Measurements from ENCODE around the gene KRTAP1-3. TPM values are rescaled to one million over a fixed set of nuclear protein-coding genes. Genes with fewer than 3 reads are reported as not detected.
"Not testable (repeated sequence)": the region's sequence is repeated elsewhere in the genome, so short reads cannot be mapped to it uniquely, and the experiment has no call there.

Gene KRTAP1-3
- total RNA-seq, 2 experiments from 2014 or later, result not detected

DNA sequence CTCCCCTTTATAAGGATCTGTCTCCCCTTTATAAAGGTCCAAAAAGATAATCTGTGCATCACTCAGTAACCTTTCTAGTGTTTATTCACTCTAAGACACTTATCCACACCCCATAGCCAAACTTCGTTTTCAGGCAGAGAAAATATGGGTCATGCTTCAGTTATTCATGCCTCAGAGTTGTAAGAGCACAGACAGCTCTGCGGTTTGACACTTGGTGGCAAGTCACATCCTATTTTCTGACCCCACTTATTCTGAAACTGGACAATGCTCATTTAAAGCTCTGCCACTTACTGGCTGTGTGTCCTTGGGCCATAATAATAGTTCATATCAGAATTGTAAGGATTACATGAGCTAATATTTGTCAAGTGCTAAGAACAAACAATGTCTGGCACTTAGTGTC is 14.4 kb upstream of the KRTAP1-3 start:
- no peak overlapping the region for H3K27ac Mint-ChIP-seq
- DNase-seq (no peak), ATAC-seq (no peak)
- CTCF ChIA-PET, result no interaction called here
- no peak overlapping the region for H3K4me3 Mint-ChIP-seq
- no peaks in the 10 kb centered on the region for H3K36me3 Mint-ChIP-seq (ENCODE audit: low read depth)
- intact Hi-C loops (cut with DNase I, micrococcal nuclease), result no loop called here
- peaks cover 21% of the 10 kb centered on the region for H3K27me3 Mint-ChIP-seq
- no peaks in the 10 kb centered on the region for H3K4me1 Mint-ChIP-seq
- H3K9me3 Mint-ChIP-seq (ENCODE audit: low read depth), result no peaks in the 10 kb centered on the region
- POLR2A ChIA-PET, result no interaction called here

DNA sequence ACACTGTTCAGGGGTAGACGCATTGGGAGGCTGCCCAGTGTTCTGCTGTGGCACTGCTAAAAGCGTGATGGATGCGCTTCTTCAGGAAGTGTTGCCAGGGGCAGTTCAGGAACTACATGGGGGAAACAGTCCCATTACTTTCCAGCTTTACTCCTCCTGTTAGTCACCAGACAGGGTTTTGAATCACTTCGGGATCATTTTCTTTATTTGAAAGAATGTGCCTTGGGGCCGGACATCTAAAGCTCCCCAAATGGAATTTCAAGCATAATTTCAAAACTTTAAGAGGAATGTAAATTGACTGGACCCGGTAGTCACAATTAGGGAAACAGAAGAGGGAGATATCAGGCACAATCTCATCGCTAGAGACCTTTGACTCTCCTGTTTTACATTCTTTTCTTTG is 13.8 kb upstream of the KRTAP1-3 start:
- Mint-ChIP-seq H3K27me3 (peaks cover 21% of the 10 kb centered on the region), H3K4me3 (no peak overlapping the region), H3K4me1 (no peaks in the 10 kb centered on the region), H3K27ac (no peak overlapping the region), H3K9me3 (ENCODE audit: low read depth) (peaks cover 4% of the 10 kb centered on the region), H3K36me3 (ENCODE audit: low read depth) (no peaks in the 10 kb centered on the region)
- ChIA-PET POLR2A (no interaction called here), CTCF (no interaction called here)
- ATAC-seq, result no peak
- intact Hi-C loops (cut with DNase I, micrococcal nuclease), result no loop called here
- DNase-seq, result no peak

DNA sequence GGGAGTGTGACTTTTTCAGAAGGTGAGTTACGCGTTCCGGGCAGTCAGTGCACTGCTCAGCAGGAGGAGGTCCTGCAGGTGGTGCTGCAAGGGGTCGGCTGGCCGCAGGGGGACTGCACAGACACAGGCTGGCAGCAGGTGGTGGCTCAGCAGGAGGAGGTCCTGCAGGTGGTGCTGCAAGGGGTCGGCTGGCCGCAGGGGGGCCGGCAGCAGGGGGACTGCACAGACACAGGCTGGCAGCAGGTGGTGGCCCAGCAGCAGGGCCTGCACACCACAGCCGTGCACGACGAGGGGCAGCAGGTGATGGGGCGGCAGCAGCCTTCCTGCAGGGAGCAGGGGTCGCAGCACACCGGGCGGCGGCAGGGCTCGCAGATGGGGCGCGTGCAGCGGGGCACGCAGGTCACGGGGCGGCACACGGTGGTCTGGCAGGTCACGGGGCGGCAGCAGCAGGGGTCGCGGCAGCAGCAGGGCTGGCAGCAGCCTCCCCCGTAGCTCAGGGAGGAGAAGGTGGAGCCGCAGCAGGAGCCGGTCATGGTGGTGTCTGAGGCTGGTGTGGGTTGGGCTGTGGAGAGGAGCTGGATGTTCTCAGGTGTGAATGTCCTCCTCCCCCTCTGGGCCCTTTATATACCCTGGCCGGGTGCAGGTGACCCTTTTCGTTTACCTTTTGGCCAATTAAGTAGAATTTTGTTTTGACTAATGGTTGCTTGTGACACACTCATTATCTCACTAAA is 12.2 kb upstream of the KRTAP1-3 start, which contains the start of gene KRTAP2-1:
KRTAP2-1 (minus strand) TSS at position 582 of the 731 bp plus-strand sequence; CDS start at position 533, 49 bp downstream.
- H3K27ac Mint-ChIP-seq, result not testable (repeated sequence)

DNA sequence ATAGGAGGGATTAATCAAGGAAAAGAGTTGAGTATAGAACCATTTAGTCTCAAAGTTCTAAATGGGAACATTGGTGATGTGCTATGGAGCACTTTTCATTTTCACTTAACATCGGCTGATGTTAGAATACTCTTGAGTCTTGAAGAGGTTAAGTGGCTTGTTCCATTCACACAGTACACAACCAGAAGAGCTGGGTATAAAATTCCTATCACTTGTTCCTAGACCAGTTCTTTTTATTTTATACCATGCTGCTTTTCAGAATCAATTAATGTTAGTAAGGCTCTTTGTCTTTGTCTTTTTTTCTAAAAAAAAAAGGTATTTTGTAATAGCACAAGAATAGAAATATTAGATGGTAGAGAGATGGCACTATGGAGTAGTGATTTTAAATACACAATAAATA is 8.3 kb upstream of the KRTAP1-3 start:
- ChIA-PET CTCF (no interaction called here), POLR2A (no interaction called here)
- Mint-ChIP-seq H3K4me1 (no peaks in the 10 kb centered on the region), H3K27me3 (peaks cover 12% of the 10 kb centered on the region), H3K9me3 (ENCODE audit: low read depth) (peaks cover 5% of the 10 kb centered on the region), H3K36me3 (ENCODE audit: low read depth) (no peaks in the 10 kb centered on the region), H3K27ac (no peak overlapping the region), H3K4me3 (no peak overlapping the region)
- DNase-seq (no peak), ATAC-seq (no peak)
- intact Hi-C loops (cut with DNase I, micrococcal nuclease), result no loop called here

More for the DNA sequence above, 12.2 kb upstream of the KRTAP1-3 start, which contains the start of gene KRTAP2-1:
- peaks cover 21% of the 10 kb centered on the region for H3K27me3 Mint-ChIP-seq
- H3K36me3 Mint-ChIP-seq (ENCODE audit: low read depth); intact Hi-C loops (cut with DNase I, micrococcal nuclease); H3K4me3 Mint-ChIP-seq; CTCF ChIA-PET; POLR2A ChIA-PET; ATAC-seq; H3K4me1 Mint-ChIP-seq; DNase-seq; H3K9me3 Mint-ChIP-seq (ENCODE audit: low read depth): not testable (repeated sequence)

DNA sequence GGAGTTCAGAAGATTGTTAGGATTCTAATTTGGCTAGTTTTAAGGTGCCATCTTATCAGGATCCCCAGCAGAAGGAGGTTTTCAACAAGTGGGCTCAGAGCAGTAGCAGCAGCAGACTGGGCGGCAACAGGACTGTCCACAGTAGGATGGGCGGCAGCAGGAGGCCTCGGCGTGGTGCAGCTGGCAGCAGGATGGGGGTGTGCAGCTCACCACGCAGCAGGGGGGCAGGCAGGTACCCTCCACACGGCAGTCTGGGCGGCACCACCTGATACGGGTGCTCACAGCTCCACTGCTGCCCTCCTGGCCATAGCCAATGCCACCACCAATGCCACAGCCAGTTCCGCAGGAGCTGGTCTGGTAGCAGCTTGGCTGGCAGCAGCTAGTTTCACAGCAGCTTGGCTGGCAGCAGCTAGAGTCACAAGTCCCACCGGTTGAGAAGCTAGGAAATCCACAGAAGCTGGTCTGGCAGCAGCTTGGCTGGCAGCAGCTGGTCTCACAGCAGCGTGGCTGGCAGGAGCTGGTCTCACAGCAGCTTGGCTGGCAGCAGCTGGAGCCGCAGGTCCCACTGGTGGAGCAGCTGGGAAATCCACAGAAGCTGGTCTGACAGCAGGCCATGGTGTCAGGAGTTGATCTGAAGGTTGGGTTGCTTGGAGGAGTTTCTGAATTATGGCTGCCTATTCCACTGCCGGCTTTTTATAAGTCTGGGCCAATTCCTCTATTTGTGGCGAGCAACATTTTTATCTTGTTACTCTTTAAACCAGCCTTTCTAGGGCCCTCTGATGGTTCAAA is 6.3 kb upstream of the KRTAP1-3 start, which contains the start of gene KRTAP1-1:
KRTAP1-1 (minus strand) TSS at position 668 of the 789 bp plus-strand sequence; CDS start at position 615, 53 bp downstream.
- CTCF ChIA-PET, result interaction anchor here (0.5 kb wide), 1 partner anchor 28 kb away, joined by 3 read pairs; no protein-coding TSS in a partner anchor
- H3K36me3 Mint-ChIP-seq (ENCODE audit: low read depth); H3K27me3 Mint-ChIP-seq; intact Hi-C loops (cut with DNase I, micrococcal nuclease); H3K4me1 Mint-ChIP-seq; H3K4me3 Mint-ChIP-seq; H3K9me3 Mint-ChIP-seq (ENCODE audit: low read depth); ATAC-seq; DNase-seq; H3K27ac Mint-ChIP-seq; POLR2A ChIA-PET: not testable (repeated sequence)

DNA sequence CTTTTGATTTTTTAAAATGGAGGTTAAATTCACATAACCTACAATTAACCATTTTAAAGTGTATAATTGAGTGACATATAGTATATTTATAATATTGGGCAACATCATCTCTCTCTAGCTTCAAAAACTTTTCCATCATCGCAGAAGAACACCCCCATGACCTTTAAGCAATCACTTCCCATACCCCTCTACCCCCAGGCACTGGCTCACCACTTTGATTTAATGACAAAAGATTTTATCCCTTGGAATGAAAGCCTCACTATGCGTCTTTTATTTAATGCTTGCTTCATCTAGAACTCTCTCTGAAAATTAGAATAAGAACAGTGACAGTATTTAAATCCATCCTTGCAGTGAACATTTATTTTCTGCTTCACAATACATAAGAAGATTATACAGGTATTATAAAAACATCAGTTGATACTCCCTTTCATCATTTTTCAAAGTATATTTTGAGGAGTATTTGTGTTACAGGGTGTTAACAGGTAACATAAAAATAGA is 3.2 kb upstream of the KRTAP1-3 start:
- no peaks in the 10 kb centered on the region for H3K36me3 Mint-ChIP-seq (ENCODE audit: low read depth)
- no peaks in the 10 kb centered on the region for H3K4me1 Mint-ChIP-seq
- no peaks in the 10 kb centered on the region for H3K9me3 Mint-ChIP-seq (ENCODE audit: low read depth)
- no peak overlapping the region for H3K27ac Mint-ChIP-seq
- H3K27me3 Mint-ChIP-seq, result peaks cover 3% of the 10 kb centered on the region
- DNase-seq (no peak), ATAC-seq (no peak)
- intact Hi-C loops (cut with DNase I, micrococcal nuclease), result no loop called here
- H3K4me3 Mint-ChIP-seq, result no peak overlapping the region
- CTCF ChIA-PET, result interaction anchor here (1.1 kb wide), 1 partner anchor 36 kb away, joined by 3 read pairs; no protein-coding TSS in a partner anchor
- POLR2A ChIA-PET, result no interaction called here

DNA sequence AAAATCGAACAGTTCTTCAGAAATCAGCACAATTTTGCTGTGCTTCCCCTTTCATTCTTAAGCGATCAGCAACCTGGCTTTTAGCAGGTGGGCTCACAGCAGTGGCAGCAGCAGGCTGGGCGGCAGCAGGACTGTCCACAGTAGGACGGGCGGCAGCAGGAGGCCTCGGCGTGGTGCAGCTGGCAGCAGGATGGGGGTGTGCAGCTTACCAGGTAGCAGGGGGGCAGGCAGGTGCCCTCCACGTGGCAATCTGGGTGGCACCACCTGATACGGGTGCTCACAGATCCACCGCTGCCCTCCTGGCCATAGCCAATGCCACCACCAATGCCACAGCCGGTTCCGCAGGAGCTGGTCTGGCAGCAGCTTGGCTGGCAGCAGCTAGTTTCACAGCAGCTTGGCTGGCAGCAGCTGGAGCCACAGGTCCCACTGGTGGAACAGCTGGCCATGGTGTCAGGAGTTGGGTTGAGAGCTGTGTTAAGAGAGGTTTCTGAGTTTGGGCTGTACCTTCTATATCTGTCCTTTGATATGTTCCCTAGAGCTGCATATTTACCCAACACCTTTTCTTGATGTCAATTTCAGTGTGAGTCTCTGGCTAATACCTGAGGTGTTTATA is 4.9 kb downstream of the KRTAP1-3 start, which contains the start of gene KRTAP1-4:
KRTAP1-4 (minus strand) TSS at position 563 of the 613 bp plus-strand sequence; CDS start at position 446, 117 bp downstream.
- intact Hi-C loops (cut with DNase I, micrococcal nuclease), result no loop called here
- H3K27me3 Mint-ChIP-seq, result peaks cover 11% of the 10 kb centered on the region
- POLR2A ChIA-PET, result no interaction called here
- CTCF ChIA-PET, result interaction anchor here (0.7 to 2.4 kb wide), 4 partner anchors 11 to 145 kb away, joined by 4 to 7 read pairs (median 4); partner anchors contain the start of gene KRT20
- ATAC-seq, result no peak
- no peak within 1 kb of the TSS for H3K27ac Mint-ChIP-seq
- no peaks in the 10 kb centered on the region for H3K9me3 Mint-ChIP-seq (ENCODE audit: low read depth)
- H3K4me3 Mint-ChIP-seq, result no peak within 1 kb of the TSS
- no peak for DNase-seq
- no peaks in the 10 kb centered on the region for H3K36me3 Mint-ChIP-seq (ENCODE audit: low read depth)
- no peaks in the 10 kb centered on the region for H3K4me1 Mint-ChIP-seq

DNA sequence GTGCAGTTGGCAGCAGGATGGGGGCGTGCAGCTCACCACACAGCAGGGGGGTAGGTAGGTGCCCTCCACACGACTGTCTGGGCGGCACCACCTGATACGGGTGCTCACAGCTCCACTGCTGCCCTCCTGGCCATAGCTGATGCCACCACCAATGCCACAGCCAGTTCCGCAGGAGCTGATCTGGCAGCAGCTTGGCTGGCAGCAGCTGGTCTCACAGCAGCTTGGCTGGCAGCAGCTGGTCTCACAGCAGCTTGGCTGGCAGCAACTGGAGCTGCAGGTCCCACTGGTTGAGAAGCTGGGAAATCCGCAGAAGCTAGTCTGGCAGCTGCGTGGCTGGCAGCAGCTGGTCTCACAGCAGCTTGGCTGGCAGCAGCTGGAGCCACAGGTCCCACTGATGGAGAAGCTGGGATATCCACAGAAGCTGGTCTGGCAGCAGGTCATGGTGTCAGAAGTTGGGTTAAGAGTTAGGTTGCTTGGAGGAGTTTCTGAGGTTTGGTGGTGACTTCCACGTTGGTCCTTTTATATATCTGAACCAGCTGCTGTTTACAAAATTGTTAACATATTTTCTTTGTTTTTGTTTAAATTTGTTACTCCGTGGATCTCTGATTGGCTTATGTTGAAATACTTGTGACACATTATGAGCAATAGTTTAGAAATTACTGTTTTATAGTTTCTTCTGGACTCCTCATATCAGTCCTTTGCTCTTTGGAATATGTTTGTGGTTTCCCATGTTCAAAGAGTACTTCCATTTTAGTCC is 7.8 kb downstream of the KRTAP1-3 start, which contains the start of gene KRTAP1-5:
KRTAP1-5 (minus strand) TSS at position 494 of the 757 bp plus-strand sequence; CDS start at position 441, 53 bp downstream.
- no peaks in the 10 kb centered on the region for H3K36me3 Mint-ChIP-seq (ENCODE audit: low read depth)
- ChIA-PET CTCF (no interaction called here), POLR2A (no interaction called here)
- ATAC-seq (no peak), DNase-seq (no peak)
- H3K9me3 Mint-ChIP-seq (ENCODE audit: low read depth), result no peaks in the 10 kb centered on the region
- no peak within 1 kb of the TSS for H3K4me3 Mint-ChIP-seq
- intact Hi-C loops (cut with DNase I, micrococcal nuclease), result no loop called here
- no peak within 1 kb of the TSS for H3K27ac Mint-ChIP-seq
- H3K27me3 Mint-ChIP-seq, result peaks cover 9% of the 10 kb centered on the region
- no peaks in the 10 kb centered on the region for H3K4me1 Mint-ChIP-seq

DNA sequence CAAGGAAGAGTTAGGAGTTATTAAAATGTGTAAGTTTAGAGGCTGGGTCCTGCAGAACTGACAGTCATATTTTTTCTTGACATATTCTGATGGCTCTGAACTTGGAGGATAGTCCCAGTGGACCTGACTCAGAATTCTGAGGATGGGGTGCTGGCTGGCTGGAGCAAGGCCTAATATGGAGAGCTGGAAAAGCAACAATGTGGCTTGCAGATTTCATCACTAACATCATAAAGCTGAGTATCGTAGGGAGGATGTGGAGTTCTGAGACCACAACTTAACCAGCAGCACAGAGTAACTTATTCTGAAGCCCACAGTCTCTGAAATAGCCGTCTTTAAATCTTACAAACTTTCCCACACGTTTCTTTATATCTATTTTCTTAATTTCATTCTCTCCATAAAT is 10.0 kb downstream of the KRTAP1-3 start:
- Mint-ChIP-seq H3K9me3 (ENCODE audit: low read depth) (peaks cover 4% of the 10 kb centered on the region), H3K27me3 (peaks cover 7% of the 10 kb centered on the region), H3K4me1 (no peaks in the 10 kb centered on the region), H3K4me3 (no peak overlapping the region), H3K27ac (no peak overlapping the region), H3K36me3 (ENCODE audit: low read depth) (no peaks in the 10 kb centered on the region)
- ChIA-PET POLR2A (no interaction called here), CTCF (interaction anchor here (0.7 to 1.7 kb wide), 2 partner anchors 10 to 19 kb away, joined by 3 to 6 read pairs; no protein-coding TSS in a partner anchor)
- intact Hi-C loops (cut with DNase I, micrococcal nuclease), result no loop called here
- DNase-seq, result no peak
- no peak for ATAC-seq

DNA sequence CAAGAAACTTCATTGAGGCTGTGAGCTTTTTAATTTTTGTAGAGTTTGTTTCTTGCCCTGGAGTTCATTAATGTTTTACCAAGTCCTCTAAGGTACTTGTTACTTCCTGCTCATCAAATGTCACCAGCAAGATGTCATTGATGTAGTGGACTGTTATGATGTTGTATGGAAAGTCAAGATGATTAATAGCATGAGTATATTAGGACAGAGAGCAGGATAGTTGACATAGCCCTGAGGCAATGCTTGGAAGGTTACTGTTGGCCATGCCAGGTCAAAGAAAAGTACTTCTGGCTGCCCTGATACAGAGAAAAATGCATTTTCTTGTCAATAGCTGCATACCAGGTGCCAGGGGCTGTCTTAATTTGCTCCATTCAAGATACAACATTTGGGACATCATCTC is 14.3 kb downstream of the KRTAP1-3 start:
- peaks cover 4% of the 10 kb centered on the region for H3K27me3 Mint-ChIP-seq
- POLR2A ChIA-PET, result no interaction called here
- intact Hi-C loops (cut with DNase I, micrococcal nuclease), result no loop called here
- H3K27ac Mint-ChIP-seq, result no peak overlapping the region
- DNase-seq (no peak), ATAC-seq (no peak)
- H3K9me3 Mint-ChIP-seq (ENCODE audit: low read depth), result peaks cover 4% of the 10 kb centered on the region
- CTCF ChIA-PET, result interaction anchor here (0.8 to 1.3 kb wide), 3 partner anchors 9 to 136 kb away, joined by 3 read pairs; no protein-coding TSS in a partner anchor
- no peaks in the 10 kb centered on the region for H3K4me1 Mint-ChIP-seq
- no peak overlapping the region for H3K4me3 Mint-ChIP-seq
- H3K36me3 Mint-ChIP-seq (ENCODE audit: low read depth), result no peaks in the 10 kb centered on the region

DNA sequence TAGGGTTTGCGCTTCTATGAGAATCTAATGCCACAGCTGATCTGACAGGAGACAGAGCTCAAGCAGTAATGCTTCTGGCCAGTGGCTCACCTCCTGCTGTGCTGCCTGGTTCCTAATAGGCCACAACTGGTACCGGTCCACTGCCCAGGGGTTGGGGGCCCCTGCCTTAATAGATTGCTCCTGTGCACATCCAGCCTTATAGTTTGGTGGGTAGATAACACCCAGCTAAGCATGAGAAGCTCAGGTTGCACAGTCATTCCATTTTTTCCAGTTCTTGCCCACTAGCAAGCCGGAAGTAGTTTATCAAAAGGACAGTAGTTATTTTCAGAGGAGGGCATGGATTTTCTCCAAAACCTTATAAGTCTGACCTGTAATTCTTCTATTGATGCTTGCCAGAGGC is 15.3 kb downstream of the KRTAP1-3 start:
- Mint-ChIP-seq H3K4me3 (no peak overlapping the region), H3K4me1 (no peaks in the 10 kb centered on the region), H3K9me3 (ENCODE audit: low read depth) (peaks cover 4% of the 10 kb centered on the region), H3K36me3 (ENCODE audit: low read depth) (no peaks in the 10 kb centered on the region), H3K27me3 (peaks cover 4% of the 10 kb centered on the region), H3K27ac (no peak overlapping the region)
- ATAC-seq, result no peak
- intact Hi-C loops (cut with DNase I, micrococcal nuclease), result no loop called here
- POLR2A ChIA-PET, result no interaction called here
- CTCF ChIA-PET, result no interaction called here
- no peak for DNase-seq

Measured in activated CD4-positive, alpha-beta T cell treated with anti-CD3 and anti-CD28 coated beads for 36 hours (primary cell).